Right renal pelvis (tissue), 4 donors: Measurements from ENCODE around the gene DIRAS1. TPM values are rescaled to one million over a fixed set of nuclear protein-coding genes. Genes with fewer than 3 reads are reported as not detected.
"Not testable (repeated sequence)": the region's sequence is repeated elsewhere in the genome, so short reads cannot be mapped to it uniquely, and the experiment has no call there.

ENCODE experiments used
- DNase-seq, 4 donors: peaks; one replicate each; pipeline ENCODE4 v3.0.0-alpha.2; 2013; ENCODE audit warnings: low read depth in 4 of 4, low spot score in 3 of 4, missing footprints in 1 of 4
- polyA plus RNA-seq, 4 donors: library from polyadenylated mRNA; unstranded; fragments of 120-200 nt; gene quantifications; one replicate each; pipeline ENCODE4 v1.2.1, GENCODE V29; 2013; ENCODE audit not compliant: insufficient read length in 4 of 4

Gene DIRAS1
- polyA plus RNA-seq, 4 donors, result 2.6 to 3.6 (median 3.1) TPM

DNA sequence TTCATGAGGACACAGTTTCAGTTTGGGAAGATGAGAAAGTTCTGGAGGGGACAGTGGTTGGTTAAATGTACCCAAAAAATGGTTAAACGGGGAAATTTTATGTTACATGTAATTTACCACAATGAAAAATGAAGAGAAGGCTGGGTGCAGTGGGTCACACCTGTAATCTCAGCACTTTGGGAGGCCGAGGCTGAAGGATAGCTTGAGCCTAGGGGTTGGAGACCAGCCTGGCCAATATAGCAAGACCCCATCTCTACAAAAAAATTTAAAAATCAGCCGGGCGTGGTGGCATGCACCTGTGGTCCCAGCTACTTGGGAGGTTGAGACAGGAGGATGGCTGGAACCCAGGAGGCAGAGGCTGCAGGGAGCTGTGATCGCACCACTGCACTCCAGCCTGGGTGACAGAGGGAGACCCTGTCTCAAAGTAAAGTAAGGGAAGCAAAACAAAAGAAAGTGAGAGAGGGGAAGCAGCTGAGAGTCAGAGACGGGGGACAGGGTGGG, 35.9 kb downstream of the DIRAS1 start:
- DNase-seq, result no peak

DNA sequence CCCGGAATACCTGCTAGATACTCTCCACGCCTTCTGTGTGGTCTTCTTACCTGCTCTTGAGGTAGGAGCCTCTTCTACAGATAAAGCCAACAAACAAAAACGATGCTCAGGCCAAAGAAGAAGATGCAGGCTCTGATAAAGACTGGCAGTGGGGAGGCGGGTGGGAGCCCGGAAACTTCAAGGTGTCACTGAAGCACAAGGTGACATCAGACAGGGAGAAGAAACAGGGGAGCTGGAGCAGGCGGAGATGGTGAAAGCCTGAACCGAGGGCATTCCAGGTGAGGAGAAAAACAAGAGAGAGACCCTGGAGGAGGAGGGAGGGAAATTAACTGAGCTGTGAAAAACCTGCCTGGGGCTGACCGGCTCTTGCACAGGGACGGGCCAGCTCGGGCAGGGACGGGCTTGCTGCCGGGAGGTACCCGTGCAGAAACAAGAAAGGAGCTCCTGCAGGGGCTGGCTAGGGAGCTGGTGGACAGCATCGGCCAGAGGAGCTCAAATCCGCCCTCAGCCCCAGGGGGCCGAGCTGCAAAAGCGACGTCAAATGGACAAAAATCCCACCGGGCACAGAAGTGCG, 37.7 kb downstream of the DIRAS1 start:
- no peak for DNase-seq

DNA sequence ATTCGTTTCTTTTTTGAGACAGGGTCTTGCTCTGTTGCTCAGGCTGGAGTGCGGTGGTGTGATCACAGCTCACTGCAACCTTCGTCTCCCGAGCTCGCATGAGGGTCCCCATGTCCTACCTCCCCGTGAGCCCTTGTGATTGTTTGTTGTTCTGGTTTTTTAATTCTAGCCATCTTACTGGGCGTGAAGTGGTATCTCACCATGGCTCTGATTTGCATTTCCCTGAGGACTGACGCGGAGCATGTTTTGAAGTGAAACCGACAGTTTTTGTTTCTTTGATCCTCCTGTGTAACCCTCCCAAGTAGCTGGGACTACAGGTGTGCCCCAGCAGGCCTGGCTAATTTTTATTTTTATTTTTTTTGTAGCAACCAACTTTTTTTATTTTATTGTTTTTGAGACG, 40.4 kb downstream of the DIRAS1 start:
- no peak for DNase-seq

DNA sequence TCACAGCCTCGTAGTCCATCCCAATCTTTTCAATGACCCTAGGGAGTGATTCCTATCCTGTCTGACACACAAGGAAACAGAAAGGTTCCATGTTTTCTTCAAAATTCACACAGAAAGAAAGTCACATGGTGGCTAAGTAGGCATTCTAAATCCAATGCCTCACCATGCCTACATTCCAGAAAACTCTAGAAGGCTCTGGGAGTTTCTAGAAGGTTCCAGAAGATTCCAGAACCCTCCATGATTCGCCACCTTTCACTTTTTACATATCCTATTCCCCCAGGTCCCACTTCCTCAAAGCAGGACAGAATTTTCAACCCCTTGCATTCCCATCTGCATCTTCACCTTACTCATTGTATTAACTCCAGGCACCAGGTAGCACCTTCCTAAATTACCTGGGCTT, 41.7 kb downstream of the DIRAS1 start:
- DNase-seq, result no peak

DNA sequence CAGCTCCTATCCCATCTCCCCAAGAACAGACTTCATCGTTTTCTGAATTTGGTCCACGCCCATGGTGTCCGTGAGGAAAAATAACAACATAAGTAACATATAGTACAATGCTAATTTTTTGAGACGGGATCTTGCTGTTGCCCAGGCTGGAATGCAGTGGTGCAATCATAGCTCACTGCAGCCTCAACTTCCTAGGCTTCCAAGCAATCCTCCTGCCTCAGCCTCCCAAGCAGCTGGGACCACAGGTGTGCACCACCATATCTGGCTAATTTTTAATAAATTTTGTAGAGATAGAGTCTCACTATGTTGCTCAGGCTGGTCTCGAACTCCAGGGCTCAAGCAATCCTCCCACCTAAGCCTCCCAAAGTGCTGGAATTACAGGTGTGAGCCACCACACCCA, 42.2 kb downstream of the DIRAS1 start:
- not testable (repeated sequence) for DNase-seq

DNA sequence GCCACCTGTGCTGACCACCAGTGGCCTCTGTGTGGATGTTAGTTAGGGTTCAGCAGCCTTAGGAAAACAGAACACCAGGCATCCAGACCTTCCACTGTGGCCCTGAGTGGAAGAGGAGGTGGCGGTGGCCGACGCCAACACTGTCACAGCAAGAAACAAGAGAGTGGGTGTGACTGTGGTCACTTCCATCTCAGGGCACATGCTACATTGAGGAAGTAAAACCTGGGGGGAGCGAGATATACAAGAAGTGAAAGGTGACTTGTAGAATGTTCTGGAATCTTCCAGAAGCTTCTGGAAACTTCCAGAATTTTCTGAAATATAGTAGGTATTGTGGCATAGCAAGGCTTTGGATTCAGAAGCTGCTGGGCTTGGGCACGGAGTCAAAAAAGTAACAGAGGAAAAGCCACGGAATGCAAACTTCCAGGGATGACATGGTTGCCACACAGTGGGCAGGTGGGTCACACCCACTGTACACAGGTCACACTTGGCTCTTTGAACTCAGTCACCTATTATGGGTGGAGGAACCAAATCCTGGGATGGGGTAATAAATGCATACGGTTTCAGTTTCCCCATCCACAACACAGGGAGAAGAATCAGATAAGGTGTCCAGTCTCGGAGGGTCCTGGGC, 43.0 kb downstream of the DIRAS1 start:
- no peak for DNase-seq

- DNase-seq, result no peak
Measured at GRCh38 chr19:2676823-2677222, 44.3 kb downstream of the DIRAS1 start.

DNA sequence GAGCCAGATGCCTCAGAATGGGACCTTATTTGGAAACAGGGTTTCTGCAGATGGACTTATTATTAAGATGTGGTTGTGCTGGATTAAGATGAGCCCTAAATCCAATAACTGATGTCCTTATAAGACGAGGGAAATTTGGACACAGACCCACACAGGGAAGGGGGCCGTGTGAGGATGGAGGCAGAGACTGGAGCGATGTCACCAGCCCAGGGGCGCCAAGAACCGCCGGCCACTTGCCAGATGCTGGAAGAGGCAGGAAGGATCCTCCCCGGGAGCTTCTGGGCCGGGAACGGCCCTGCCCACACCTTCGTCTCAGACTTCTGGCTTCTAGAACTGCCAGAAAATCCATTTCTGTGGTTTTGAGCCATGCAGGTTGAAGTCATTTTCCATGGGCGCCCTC, 45.3 kb downstream of the DIRAS1 start:
- no peak for DNase-seq

DNA sequence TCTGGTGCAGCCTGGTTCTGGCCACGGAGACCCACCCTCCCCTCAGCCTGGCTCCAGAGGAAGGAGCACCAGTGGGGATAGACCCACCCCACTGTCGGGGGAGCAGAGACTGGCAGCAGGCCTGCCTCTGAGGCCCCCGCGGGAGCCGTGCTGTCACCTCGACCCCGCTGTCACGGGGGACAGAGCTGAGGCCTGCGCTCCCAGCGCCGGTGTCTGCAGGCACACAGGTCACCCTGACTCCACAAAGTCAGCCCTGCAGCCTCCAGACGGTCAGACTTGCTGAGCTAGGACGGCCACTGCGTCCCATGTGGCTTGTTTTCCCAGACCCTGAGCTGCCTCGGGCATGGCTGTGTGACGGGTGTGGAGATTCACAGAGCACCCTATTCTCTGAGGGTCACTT, 51.0 kb downstream of the DIRAS1 start:
- DNase-seq, result no peak

- no peak for DNase-seq
Measured at GRCh38 chr19:2668175-2668763, 52.9 kb downstream of the DIRAS1 start.

DNA sequence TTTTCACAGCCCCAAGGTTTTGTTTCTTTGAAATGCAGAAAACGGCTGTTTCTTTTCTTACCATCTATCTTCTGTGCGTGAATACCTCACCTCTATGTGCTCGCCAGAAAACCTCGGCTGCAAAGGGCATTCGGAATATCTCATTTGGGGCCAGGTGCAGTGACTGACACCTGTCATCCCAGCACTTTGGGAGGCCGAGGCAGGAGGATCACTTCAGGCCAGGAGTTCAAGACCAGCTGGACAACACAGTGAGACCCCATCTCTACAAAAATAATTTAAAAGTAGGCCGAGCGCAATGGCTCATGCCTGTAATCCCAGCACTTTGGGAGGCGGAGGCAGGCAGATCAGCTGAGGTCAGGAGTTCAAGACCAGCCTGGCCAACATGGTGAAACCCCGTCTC, 53.8 kb downstream of the DIRAS1 start:
- not testable (repeated sequence) for DNase-seq

DNA sequence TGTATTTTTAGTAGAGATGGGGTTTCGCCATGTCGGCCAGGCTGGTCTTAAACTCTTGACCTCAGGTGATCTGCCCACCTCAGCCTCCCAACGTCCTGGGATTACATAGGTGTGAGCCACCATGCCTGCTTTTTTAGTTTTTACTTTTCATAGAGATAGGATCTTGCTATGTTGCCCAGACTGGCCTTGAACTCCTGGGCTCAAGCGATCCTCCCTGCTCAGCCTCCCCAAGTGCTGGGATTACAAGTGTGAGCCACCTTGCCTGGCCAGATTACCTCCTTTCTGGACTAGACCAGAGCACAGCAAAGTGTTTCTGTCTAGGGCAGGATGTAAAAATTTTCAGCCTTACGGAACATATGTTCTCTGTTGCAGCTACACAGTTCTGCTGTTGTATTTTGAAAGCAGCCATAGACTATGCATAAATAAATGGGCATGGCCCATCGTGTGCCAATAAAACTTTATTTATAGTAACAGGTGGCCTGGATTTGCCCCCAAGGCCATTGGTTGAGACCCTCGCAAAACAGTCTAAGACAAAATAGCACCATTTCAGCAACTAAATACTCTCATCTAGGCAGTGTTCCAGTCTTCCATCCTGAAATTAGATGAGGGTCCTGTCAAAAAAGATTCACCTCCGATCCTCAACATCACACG, 54.7 kb downstream of the DIRAS1 start:
- no peak for DNase-seq

DNA sequence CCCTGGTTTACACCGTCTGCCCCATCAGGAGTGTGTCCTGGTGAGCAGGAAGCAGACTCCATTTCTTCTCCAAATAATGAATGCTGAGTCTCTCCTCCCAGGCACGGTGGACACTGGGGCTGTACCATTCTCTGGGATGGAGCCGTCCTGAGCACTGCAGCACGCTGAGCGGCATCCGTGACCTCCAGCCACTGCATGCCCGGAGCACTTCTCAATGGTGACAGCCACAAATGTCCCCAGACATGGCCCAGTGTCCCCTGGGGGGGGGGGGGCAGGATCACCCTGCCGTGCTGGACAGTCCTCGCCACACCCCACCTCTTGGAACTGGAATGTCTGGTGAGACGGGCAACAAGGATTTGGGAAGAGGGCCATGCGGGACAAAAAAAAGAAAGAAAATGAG, 56.1 kb downstream of the DIRAS1 start:
- no peak for DNase-seq

Other genes starting within 250 kb of the DIRAS1 start
- 10 to 100 TPM; 10.1 to 14.1 (median 13.1) TPM for gene GADD45B, start 245.2 kb downstream of the DIRAS1 start, polyA plus RNA-seq
- gene GNG7, start 18.7 kb downstream of the DIRAS1 start, polyA plus RNA-seq, result 1 to 10 TPM; 5.6 to 6.8 (median 6.3) TPM
- gene SLC39A3, start 18.6 kb upstream of the DIRAS1 start, polyA plus RNA-seq, result 10 to 100 TPM; 31.9 to 37.9 (median 34.8) TPM
- 10 to 100 TPM; 50.9 to 71.0 (median 53.3) TPM for gene SGTA, start 61.9 kb upstream of the DIRAS1 start, polyA plus RNA-seq
- 10 to 100 TPM; 41.4 to 62.6 (median 42.7) TPM for gene THOP1, start 64.1 kb upstream of the DIRAS1 start, polyA plus RNA-seq
- gene ZNF554, start 98.5 kb upstream of the DIRAS1 start, polyA plus RNA-seq, result 10 to 100 TPM in 1 of 4 donors, 1 to 10 TPM in 3; 8.8 to 10.2 (median 9.3) TPM
- gene ZNF555, start 120.1 kb upstream of the DIRAS1 start, polyA plus RNA-seq, result 10 to 100 TPM; 12.1 to 16.4 (median 13.9) TPM
- 1 to 10 TPM in 1 of 4 donors, under 1 TPM in 3; 0.82 to 1.4 (median 0.94) TPM for gene ZNF556, start 146.0 kb upstream of the DIRAS1 start, polyA plus RNA-seq
- 1 to 10 TPM; 6.3 to 10.0 (median 7.7) TPM for gene ZNF57, start 179.6 kb upstream of the DIRAS1 start, polyA plus RNA-seq
- gene ZNF77, start 223.6 kb upstream of the DIRAS1 start, polyA plus RNA-seq, result 1 to 10 TPM; 6.8 to 8.7 (median 7.9) TPM